K562 (cell line): ENCODE data around the gene AQP6. TPM values are rescaled to one million over a fixed set of nuclear protein-coding genes. Genes with fewer than 3 reads are reported as not detected.

Experiments used
- ARID1B ChIP-seq: fragments of 450-650 bp; IDR thresholded peaks from 2 replicates; pipeline ENCODE4 v1.6.1; 2016; ENCODE audit warnings: antibody characterized with exemption, mild to moderate bottlenecking, inconsistent platforms
- BDP1 ChIP-seq: IDR thresholded peaks from 3 replicates; pipeline ENCODE4 v1.6.1; 2011; ENCODE audit not compliant: insufficient read length, insufficient read depth
- BRD9 ChIP-seq: fragments of 450-650 bp; IDR thresholded peaks from 2 replicates; pipeline ENCODE4 v1.6.1; 2018; ENCODE audit warnings: low read depth; ENCODE audit not compliant: partially characterized antibody
- EP400 ChIP-seq: fragments of 450-650 bp; IDR thresholded peaks from 2 replicates; pipeline ENCODE4 v1.6.1; 2017; ENCODE audit warnings: antibody characterized with exemption, mild to moderate bottlenecking, moderate library complexity
- ESRRB ChIP-seq: fragments of 250-450 bp; sonication (Bioruptor Pico); IDR thresholded peaks from 2 replicates; pipeline ENCODE4 v1.5.0; 2020; ENCODE audit warnings: mild to moderate bottlenecking, moderate library complexity, borderline replicate concordance
- NCOA2 ChIP-seq, 2 experiments: fragments of 450-650 bp; IDR thresholded peaks; 2 replicates each; pipeline ENCODE4 v1.6.1; 2018; ENCODE audit warnings: mild to moderate bottlenecking in 2 of 2, moderate library complexity in 1 of 2; ENCODE audit not compliant: partially characterized antibody in 2 of 2
- RCOR1 ChIP-seq, 2 experiments: IDR thresholded peaks; 2 replicates each; pipeline ENCODE4 v1.6.1; 2012; ENCODE audit warnings: low read depth in 2 of 2, low read length in 2 of 2, borderline replicate concordance in 1 of 2, improper control_type of control experiment in 1 of 2
- SIN3B ChIP-seq: fragments of 450-650 bp; IDR thresholded peaks from 2 replicates; pipeline ENCODE4 v1.6.1; 2017; ENCODE audit warnings: low read depth, mild to moderate bottlenecking, moderate library complexity
- SMC3 ChIP-seq: conservative IDR thresholded peaks from 2 replicates; pipeline ENCODE4 v1.6.1; 2011; ENCODE audit warnings: low read depth, low read length, improper control_type of control experiment; ENCODE audit not compliant: insufficient read depth
- SP1 ChIP-seq: sonication (generic); formaldehyde crosslinking; IDR thresholded peaks from 2 replicates; pipeline ENCODE4 v1.8.1; 2022; ENCODE audit warnings: mild to moderate bottlenecking, missing genetic modification reagents
- TARDBP ChIP-seq: fragments of 450-650 bp; IDR thresholded peaks from 2 replicates; pipeline ENCODE4 v1.6.1; 2016
- TEAD1 ChIP-seq, 2 experiments: fragments of 450-650 bp in 1 of 2; sonication (generic) in 1 of 2; formaldehyde crosslinking; IDR thresholded peaks; 2 replicates each; pipeline versions ENCODE4 v1.4.0 to v1.8.0; 2020 to 2022; ENCODE audit warnings: mild to moderate bottlenecking in 2 of 2, missing genetic modification reagents in 1 of 2
- ZNF282 ChIP-seq: sonication (generic); formaldehyde crosslinking; IDR thresholded peaks from 2 replicates; pipeline ENCODE4 v1.8.1; 2023; ENCODE audit warnings: missing genetic modification reagents
- polyA plus RNA-seq, 8 experiments: library from polyadenylated mRNA; depleted of rRNA in 4 of 8; stranded (reverse) in 5 of 8; unstranded in 3 of 8; fragments of >200 nt; fragmentation: Nextera tagmentation in 2 of 8; fragmentation: Illumina TruSeq in 1 of 8; extraction: Ambion mirVana in 2 of 8; extraction: Trizol in 1 of 8; gene quantifications; 2 replicates each; pipeline versions ENCODE4 v1.2.1 to v1.2.3, GENCODE V29; 2011 to 2014; ENCODE audit warnings: inconsistent platforms in 1 of 8, missing spikeins in 1 of 8
- total RNA-seq, 7 experiments: library from RNA; depleted of rRNA in 6 of 7; stranded (reverse); fragments of >200 nt in 6 of 7; fragmentation: Illumina TruSeq in 2 of 7; extraction: Trizol in 2 of 7; gene quantifications; 2 replicates each; pipeline versions ENCODE4 v1.2.1 to v1.2.3, GENCODE V29; 2011 to 2021; ENCODE audit warnings: low replicate concordance in 1 of 7
- TF ChIP-seq, protein P1 (sequence below): sonication (generic); IDR thresholded peaks from 2 replicates; pipeline ENCODE4 v1.6.1; 2016
- TF ChIP-seq, protein P2 (sequence below): sonication (generic); formaldehyde crosslinking; IDR thresholded peaks from 2 replicates; pipeline ENCODE4 v1.8.1; 2023; ENCODE audit warnings: mild to moderate bottlenecking, missing genetic modification reagents, moderate library complexity
- TF ChIP-seq, protein P3 (sequence below): fragments of 250-450 bp; sonication (Bioruptor Pico); IDR thresholded peaks from 2 replicates; pipeline ENCODE4 v1.5.0; 2021; ENCODE audit warnings: mild to moderate bottlenecking, moderate library complexity
- TF ChIP-seq, protein P4 (sequence below): fragments of 150-350 bp; conservative IDR thresholded peaks from 2 replicates; pipeline ENCODE4 v1.6.1; 2014; ENCODE audit warnings: low read length
- TF ChIP-seq, protein P5 (sequence below): fragments of 450-650 bp; IDR thresholded peaks from 2 replicates; pipeline ENCODE4 v1.6.1; 2016; ENCODE audit warnings: missing biosample characterization, missing genetic modification characterization

AQP6 gene
- total and polyA plus RNA-seq, 9 of the 15 experiments (the other 6 are each of a cell fraction or from before 2014, with no cell fraction given), result 0.05 to 0.12 TPM; not detected in 7

DNA sequence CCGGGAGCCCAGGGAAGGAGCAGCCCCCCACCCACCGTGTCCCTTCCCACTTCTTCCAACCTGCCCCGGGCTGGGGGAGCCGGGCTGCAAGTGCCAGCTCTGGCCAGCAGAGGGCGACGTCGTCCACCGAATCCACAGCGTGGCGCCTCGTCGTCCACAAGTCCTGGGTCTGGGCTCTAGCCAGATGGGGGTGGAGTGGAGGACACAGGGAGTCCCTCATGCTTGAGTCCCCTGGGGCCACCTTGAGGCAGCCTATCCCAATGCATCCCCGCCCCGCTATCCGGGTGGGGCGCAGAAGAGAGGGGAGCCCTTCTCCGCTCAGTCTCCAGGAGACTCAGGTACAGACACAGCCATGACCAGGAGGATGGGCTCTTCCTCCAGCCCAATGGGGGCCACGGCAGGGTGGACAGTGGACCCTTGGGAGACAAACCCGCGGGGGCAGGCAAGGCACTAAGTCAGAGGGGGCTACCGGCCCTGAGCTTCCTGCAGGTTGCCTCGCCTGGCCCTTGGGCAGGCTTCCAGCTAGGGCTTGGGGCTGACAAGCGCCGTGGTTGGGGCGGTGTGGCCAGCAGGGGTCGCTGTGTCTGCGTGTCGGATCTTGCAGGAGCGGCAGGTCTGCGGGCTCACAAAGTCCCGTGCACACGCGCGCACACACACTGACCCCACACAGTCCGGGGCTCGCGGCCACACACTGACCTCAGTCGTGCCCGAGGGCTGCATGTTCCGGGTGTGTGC is 5.5 kb upstream of the AQP6 start (continued):
- TF ChIP-seq NCOA2 (IDR thresholded peaks at IDR 0.05; ENCODE audit: partially characterized antibody in 2 of 2) (no peak), ARID1B (peak; percentile 43), ESRRB (CRISPR knock-in tag) (no peak), BRD9 (no peak), SIN3B (0 out of 2 replicates have a peak, but pooled peaks have one; percentile 32), SMC3 (peak; percentile 89), TARDBP (no peak), RCOR1 (IDR thresholded peaks at IDR 0.05; ENCODE audit: borderline replicate concordance in 1 of 2, low read depth in 2 of 2, low read length in 2 of 2) (no peak; a peak in 2 of 4 replicates), ZNF282 (CRISPR knock-in tag) (no peak), SP1 (peak; percentile 67; the same call in 1 of the 2 replicates), BDP1 (no peak), EP400 (no peak; the same call in 1 of the 2 replicates), TEAD1 (CRISPR knock-in tag; IDR thresholded peaks at IDR 0.05) (peak in 1 of 2 experiments; percentile 50; a peak in 1 of 4 replicates)
- TF ChIP-seq, protein P1, sequence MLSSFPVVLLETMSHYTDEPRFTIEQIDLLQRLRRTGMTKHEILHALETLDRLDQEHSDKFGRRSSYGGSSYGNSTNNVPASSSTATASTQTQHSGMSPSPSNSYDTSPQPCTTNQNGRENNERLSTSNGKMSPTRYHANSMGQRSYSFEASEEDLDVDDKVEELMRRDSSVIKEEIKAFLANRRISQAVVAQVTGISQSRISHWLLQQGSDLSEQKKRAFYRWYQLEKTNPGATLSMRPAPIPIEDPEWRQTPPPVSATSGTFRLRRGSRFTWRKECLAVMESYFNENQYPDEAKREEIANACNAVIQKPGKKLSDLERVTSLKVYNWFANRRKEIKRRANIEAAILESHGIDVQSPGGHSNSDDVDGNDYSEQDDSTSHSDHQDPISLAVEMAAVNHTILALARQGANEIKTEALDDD, result no peak
- TF ChIP-seq, protein P2, sequence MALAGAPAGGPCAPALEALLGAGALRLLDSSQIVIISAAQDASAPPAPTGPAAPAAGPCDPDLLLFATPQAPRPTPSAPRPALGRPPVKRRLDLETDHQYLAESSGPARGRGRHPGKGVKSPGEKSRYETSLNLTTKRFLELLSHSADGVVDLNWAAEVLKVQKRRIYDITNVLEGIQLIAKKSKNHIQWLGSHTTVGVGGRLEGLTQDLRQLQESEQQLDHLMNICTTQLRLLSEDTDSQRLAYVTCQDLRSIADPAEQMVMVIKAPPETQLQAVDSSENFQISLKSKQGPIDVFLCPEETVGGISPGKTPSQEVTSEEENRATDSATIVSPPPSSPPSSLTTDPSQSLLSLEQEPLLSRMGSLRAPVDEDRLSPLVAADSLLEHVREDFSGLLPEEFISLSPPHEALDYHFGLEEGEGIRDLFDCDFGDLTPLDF (CRISPR knock-in tag), result no peak
- TF ChIP-seq, protein P3, sequence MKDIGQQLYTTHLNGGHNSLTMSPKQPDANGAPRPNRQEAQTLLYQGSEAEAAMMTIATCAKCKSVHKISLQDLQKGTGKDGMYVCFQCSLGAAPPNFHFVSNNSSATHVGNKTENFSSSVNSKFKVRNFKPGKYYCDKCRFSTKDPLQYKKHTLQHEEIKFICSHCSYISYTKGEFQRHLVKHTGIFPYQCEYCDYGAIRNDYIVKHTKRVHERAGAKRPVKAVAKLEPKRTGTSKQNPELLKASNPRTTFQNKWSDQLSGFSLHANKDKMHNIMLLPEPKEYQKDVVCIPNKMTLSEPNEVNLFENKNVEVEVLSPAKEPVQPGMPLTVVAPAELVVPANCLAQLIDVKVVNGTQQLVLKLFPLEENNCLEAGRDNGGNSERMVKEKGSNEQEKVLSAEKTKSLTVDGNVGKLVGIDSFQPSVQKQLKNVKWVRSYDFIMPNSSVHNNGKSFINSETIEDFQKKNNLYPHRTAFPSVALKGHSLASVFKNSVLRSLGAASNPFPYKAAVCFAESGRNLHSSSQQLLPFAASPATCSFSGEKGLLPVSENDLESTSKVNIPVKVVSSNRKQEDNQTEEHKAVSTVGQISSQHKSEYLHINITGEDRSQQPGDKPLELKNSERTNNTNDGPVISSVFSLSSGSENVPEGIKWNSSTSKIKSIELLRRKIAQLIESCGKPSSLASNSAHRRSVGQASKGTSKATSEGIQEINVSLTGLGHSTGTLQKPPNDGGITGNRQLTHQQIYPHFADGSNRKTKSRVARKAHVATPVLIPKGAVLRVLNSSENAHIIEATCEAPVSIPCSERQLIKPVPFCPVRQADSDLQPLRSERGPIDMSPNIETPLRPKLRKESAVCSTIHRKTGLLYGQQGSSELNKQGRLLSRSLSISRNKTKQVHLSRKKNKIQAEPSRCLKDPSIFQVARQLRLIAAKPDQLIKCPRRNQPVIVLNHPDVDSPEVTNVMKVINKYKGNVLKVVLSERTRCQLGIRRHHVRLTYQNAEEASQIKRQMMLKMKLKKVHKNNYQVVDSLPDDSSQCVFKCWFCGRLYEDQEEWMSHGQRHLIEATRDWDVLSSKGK, result no peak
- TF ChIP-seq, protein P4, sequence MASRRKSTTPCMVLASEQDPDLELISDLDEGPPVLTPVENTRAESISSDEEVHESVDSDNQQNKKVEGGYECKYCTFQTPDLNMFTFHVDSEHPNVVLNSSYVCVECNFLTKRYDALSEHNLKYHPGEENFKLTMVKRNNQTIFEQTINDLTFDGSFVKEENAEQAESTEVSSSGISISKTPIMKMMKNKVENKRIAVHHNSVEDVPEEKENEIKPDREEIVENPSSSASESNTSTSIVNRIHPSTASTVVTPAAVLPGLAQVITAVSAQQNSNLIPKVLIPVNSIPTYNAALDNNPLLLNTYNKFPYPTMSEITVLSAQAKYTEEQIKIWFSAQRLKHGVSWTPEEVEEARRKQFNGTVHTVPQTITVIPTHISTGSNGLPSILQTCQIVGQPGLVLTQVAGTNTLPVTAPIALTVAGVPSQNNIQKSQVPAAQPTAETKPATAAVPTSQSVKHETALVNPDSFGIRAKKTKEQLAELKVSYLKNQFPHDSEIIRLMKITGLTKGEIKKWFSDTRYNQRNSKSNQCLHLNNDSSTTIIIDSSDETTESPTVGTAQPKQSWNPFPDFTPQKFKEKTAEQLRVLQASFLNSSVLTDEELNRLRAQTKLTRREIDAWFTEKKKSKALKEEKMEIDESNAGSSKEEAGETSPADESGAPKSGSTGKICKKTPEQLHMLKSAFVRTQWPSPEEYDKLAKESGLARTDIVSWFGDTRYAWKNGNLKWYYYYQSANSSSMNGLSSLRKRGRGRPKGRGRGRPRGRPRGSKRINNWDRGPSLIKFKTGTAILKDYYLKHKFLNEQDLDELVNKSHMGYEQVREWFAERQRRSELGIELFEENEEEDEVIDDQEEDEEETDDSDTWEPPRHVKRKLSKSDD, result no peak
- TF ChIP-seq, protein P5, sequence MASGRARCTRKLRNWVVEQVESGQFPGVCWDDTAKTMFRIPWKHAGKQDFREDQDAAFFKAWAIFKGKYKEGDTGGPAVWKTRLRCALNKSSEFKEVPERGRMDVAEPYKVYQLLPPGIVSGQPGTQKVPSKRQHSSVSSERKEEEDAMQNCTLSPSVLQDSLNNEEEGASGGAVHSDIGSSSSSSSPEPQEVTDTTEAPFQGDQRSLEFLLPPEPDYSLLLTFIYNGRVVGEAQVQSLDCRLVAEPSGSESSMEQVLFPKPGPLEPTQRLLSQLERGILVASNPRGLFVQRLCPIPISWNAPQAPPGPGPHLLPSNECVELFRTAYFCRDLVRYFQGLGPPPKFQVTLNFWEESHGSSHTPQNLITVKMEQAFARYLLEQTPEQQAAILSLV, result no peak
